Psoas muscle (tissue), 8 donors: ENCODE results near the gene TAF6L. TPM values are rescaled to one million over a fixed set of nuclear protein-coding genes. Genes with fewer than 3 reads are reported as not detected.

Experiments used
- ATAC-seq, 4 donors: fragments of 200-7000 bp; cut with Tn5 transposase; one replicate each; pipeline ENCODE4 v1.9.1; 2020; ENCODE audit warnings: moderate library complexity in 3 of 4, mild to moderate bottlenecking in 2 of 4
- DNase-seq, 2 donors: peaks; one replicate each; pipeline ENCODE4 v3.0.0-alpha.2; 2020
- H3K27ac ChIP-seq: fragments of 200-600 bp; one replicate; pipeline ENCODE4 v1.8.0; 2022
- H3K27me3 ChIP-seq, 3 donors: fragments of 200-600 bp in 1 of 3; one replicate each; pipeline versions ENCODE4 v1.6.1 to v1.8.0; 2013 to 2022; ENCODE audit warnings: low read length in 2 of 3, mild to moderate bottlenecking in 2 of 3, moderate library complexity in 1 of 3; ENCODE audit not compliant: insufficient read depth in 3 of 3
- H3K36me3 ChIP-seq, 2 donors: fragments of 200-600 bp in 1 of 2; one replicate each; pipeline versions ENCODE4 v1.6.1 to v1.8.0; 2013 to 2022; ENCODE audit warnings: low read depth in 1 of 2, mild to moderate bottlenecking in 1 of 2, moderate library complexity in 1 of 2; ENCODE audit not compliant: insufficient read depth in 1 of 2
- H3K4me1 ChIP-seq: fragments of 200-600 bp; one replicate; pipeline ENCODE4 v1.8.0; 2022
- H3K4me3 ChIP-seq: fragments of 200-600 bp; one replicate; pipeline ENCODE4 v1.8.0; 2022; ENCODE audit warnings: mild to moderate bottlenecking
- H3K9me3 ChIP-seq: fragments of 200-600 bp; one replicate; pipeline ENCODE4 v1.8.0; 2022
- CTCF ChIP-seq: fragments of 200-600 bp; IDR thresholded peaks from one replicate; pipeline ENCODE4 v1.8.0; 2022; ENCODE audit warnings: antibody characterized with exemption
- WGBS, 3 donors: extraction: QIAGEN DNeasy Blood & Tissue Kit; methylation state at CpG; one replicate each; pipeline versions ENCODE4 v1.1.6 to v1.1.7; 2013; 5-methylcytosine and 5-hydroxymethylcytosine counted together
- intact Hi-C, 2 donors: fragments of 100-400 bp; cut with DNase I; formaldehyde crosslinking; loops; one replicate each; pipeline versions ENCODE4 v1.11.0 to v1.14.2; 2022
- polyA plus RNA-seq, 3 donors: library from polyadenylated mRNA; stranded (reverse); fragments of 200-250 nt; gene quantifications; one replicate each; pipeline ENCODE4 v1.2.3, GENCODE V29; 2013
- total RNA-seq, 4 donors: library from RNA; stranded (reverse); fragmentation: NEBNext Ultra II Directional in 2 of 4; extraction: Animal tissue kit (Norgen Biotek cat#: 25700) in 2 of 4; gene quantifications; one replicate each; pipeline versions ENCODE4 v1.2.1 to v1.2.4, GENCODE V29; 2021 to 2023
- donor health status: healthy with polysubstance abuse.
- donor health status: DM: no; HTN: no; CAD: no; lungs with moderate emphysema.
- donor health status: Bipolar disorder and iron deficiency.
- donor health status: healthy.
- donor health status: DM: yes; HTN: yes; CAD: no.
- donor health status: DM: no; HTN: no; CAD: no.
- donor health status: DM: no; HTN: no; CAD: no.
- donor health status: DM: yes; HTN: yes; CAD: no.

The TAF6L gene
- total and polyA plus RNA-seq, 7 donors = 13.5 to 26.5 (median 18.8) TPM

GRCh38 chr11:62777389-62777788, 6.2 kb downstream of the TAF6L start:
- Histone ChIP-seq H3K27ac (no peak overlapping the region), H3K4me1 (peaks cover 4% of the 10 kb centered on the region), H3K4me3 (no peak overlapping the region), H3K9me3 (no peaks in the 10 kb centered on the region), H3K27me3 (no peaks in the 10 kb centered on the region), H3K36me3 (peaks cover 0 to 73% of the 10 kb centered on the region in 2 donors)
- ATAC-seq (no peak), DNase-seq (no peak)
- intact Hi-C loops = no loop called here
- no peak for TF ChIP-seq CTCF
- 90 to 93% (median 91%) methylated on average over 2 of the region's 2 CpGs for WGBS, 3 donors

- Histone ChIP-seq H3K4me1 (no peaks in the 10 kb centered on the region), H3K36me3 (peaks cover 0 to 83% of the 10 kb centered on the region in 2 donors), H3K27ac (no peak overlapping the region), H3K4me3 (no peak overlapping the region), H3K9me3 (no peaks in the 10 kb centered on the region), H3K27me3 (no peaks in the 10 kb centered on the region)
- 85 to 93% (median 92%) methylated on average over 3 of the region's 3 CpGs for WGBS, 3 donors
- TF ChIP-seq CTCF = no peak
- no peak for ATAC-seq
- DNase-seq = no peak
- intact Hi-C loops = no loop called here
Measured at GRCh38 chr11:62778441-62778840, 7.2 kb downstream of the TAF6L start.

GRCh38 chr11:62782753-62783152, 11.6 kb downstream of the TAF6L start:
- intact Hi-C loops = no loop called here
- no peak for DNase-seq
- Histone ChIP-seq H3K4me1 (peaks cover 9% of the 10 kb centered on the region), H3K27ac (no peak overlapping the region), H3K9me3 (no peaks in the 10 kb centered on the region), H3K4me3 (no peak overlapping the region), H3K36me3 (peaks cover 0 to 84% of the 10 kb centered on the region in 2 donors), H3K27me3 (no peaks in the 10 kb centered on the region)
- 91 to 95% (median 93%) methylated on average over 7 of the region's 7 CpGs for WGBS, 3 donors
- no peak for TF ChIP-seq CTCF
- ATAC-seq = no peak

GRCh38 chr11:62786318-62787004, 15.3 kb downstream of the TAF6L start:
- intact Hi-C loops = loop anchor here (2.0 to 5.0 kb wide), 3 partner anchors 46 to 76 kb away; partner anchors contain the start of genes STX5 (in 1 of the 2) and TEX54 (in 1 of the 2)
- Histone ChIP-seq H3K4me1 (peaks cover 34% of the 10 kb centered on the region), H3K9me3 (no peaks in the 10 kb centered on the region), H3K36me3 (peaks cover 0 to 73% of the 10 kb centered on the region in 2 donors), H3K4me3 (peak overlapping the region; percentile 97), H3K27me3 (no peaks in the 10 kb centered on the region), H3K27ac (peak overlapping the region; percentile 99)
- DNase-seq (peak; percentile 91 to 95), ATAC-seq (peak; percentile 80 to 84 (median 84))
- 0 to 3% (median 1%) methylated on average over 30 to 51 of the region's 51 CpGs for WGBS, 3 donors
- TF ChIP-seq CTCF = peak; percentile 93
